Left ventricle myocardium inferior (tissue), 1 donor: Measurements from ENCODE around the gene COL28A1. TPM values are rescaled to one million over a fixed set of nuclear protein-coding genes. Genes with fewer than 3 reads are reported as not detected.

Experiments used
- DNase-seq: peaks from one replicate; pipeline ENCODE4 v3.0.0-alpha.2; 2020
- H3K27ac ChIP-seq: fragments of 200-600 bp; replicated peaks from 2 replicates; pipeline ENCODE4 v1.8.0; 2021
- H3K27me3 ChIP-seq: fragments of 200-600 bp; 2 replicates; pipeline ENCODE4 v1.8.0; 2021; ENCODE audit warnings: low read depth
- H3K36me3 ChIP-seq: fragments of 200-600 bp; 2 replicates; pipeline ENCODE4 v1.8.0; 2021
- H3K4me1 ChIP-seq: fragments of 200-600 bp; 2 replicates; pipeline ENCODE4 v1.8.0; 2021
- H3K4me3 ChIP-seq: fragments of 200-600 bp; 2 replicates; pipeline ENCODE4 v1.8.0; 2021; ENCODE audit warnings: mild to moderate bottlenecking, moderate library complexity
- H3K9me3 ChIP-seq: fragments of 200-600 bp; replicated peaks from 2 replicates; pipeline ENCODE4 v1.8.0; 2021
- intact Hi-C: fragments of 100-400 bp; cut with micrococcal nuclease; formaldehyde crosslinking; loops from one replicate; pipeline ENCODE4 v1.11.0; 2022
- total RNA-seq: library from RNA; stranded (reverse); fragmentation: NEBNext Ultra II Directional; extraction: Animal tissue kit (Norgen Biotek cat#: 25700); gene quantifications from one replicate; pipeline ENCODE4 v1.2.1, GENCODE V29; 2021
- TF ChIP-seq, protein P1 (sequence below): fragments of 200-600 bp; IDR thresholded peaks from 2 replicates; pipeline ENCODE4 v1.8.0; 2021; ENCODE audit warnings: antibody characterized with exemption, mild to moderate bottlenecking, borderline replicate concordance
- donor health status: DM: no; HTN: yes; CAD: no; lungs with severe emphysema.

The COL28A1 gene
- total RNA-seq, 1 donor from 2014 or later = 1.9 TPM

DNA sequence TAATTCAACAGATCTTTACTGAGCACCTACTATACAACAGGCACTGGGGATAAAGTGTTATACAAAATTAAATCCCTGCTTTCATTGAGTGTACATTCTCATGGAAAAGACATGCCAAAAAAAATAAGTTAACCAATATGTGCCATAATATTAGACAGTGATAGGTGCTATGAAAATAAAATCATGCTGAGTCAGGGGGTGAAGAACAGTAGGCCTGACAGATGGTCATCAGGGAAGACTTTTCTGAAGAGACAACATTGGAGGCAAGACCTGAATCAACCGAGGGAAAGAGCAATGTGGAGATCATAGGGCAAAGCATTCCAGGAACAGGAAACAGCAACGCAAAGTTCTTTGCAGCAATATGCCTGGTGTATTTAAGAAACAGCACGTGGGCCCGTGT, 217.8 kb downstream of the COL28A1 start:
- H3K36me3 ChIP-seq = no peaks in the 10 kb centered on the region
- peaks cover 5% of the 10 kb centered on the region for H3K27me3 ChIP-seq
- H3K4me1 ChIP-seq = no peaks in the 10 kb centered on the region
- intact Hi-C loops = no loop called here
- H3K4me3 ChIP-seq = no peak overlapping the region
- H3K27ac ChIP-seq = no peak overlapping the region
- TF ChIP-seq, protein P1, sequence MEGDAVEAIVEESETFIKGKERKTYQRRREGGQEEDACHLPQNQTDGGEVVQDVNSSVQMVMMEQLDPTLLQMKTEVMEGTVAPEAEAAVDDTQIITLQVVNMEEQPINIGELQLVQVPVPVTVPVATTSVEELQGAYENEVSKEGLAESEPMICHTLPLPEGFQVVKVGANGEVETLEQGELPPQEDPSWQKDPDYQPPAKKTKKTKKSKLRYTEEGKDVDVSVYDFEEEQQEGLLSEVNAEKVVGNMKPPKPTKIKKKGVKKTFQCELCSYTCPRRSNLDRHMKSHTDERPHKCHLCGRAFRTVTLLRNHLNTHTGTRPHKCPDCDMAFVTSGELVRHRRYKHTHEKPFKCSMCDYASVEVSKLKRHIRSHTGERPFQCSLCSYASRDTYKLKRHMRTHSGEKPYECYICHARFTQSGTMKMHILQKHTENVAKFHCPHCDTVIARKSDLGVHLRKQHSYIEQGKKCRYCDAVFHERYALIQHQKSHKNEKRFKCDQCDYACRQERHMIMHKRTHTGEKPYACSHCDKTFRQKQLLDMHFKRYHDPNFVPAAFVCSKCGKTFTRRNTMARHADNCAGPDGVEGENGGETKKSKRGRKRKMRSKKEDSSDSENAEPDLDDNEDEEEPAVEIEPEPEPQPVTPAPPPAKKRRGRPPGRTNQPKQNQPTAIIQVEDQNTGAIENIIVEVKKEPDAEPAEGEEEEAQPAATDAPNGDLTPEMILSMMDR = no peak
- DNase-seq = no peak
- no peaks in the 10 kb centered on the region for H3K9me3 ChIP-seq

DNA sequence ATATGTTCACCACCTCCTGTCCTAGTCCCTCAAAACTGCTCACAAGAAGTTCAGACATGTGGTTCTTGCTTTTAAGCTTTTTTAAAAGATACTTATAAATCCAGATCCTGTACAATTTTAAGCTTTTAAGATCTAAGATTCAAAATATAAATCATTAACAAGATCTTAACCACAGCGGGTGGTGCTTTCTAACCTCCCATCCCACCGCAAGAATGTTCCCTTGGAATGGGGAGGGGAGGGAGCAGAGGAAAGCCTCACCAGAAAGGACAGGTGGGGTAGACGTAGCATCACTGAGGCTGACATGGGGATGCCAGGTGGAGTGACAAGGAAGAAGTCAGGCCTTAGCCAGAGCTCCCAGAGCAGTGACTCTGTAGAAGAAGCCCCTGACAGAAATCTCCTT, 219.8 kb downstream of the COL28A1 start:
- no peak for DNase-seq
- Histone ChIP-seq H3K9me3 (no peaks in the 10 kb centered on the region), H3K4me3 (no peak overlapping the region), H3K36me3 (no peaks in the 10 kb centered on the region), H3K27ac (no peak overlapping the region), H3K4me1 (no peaks in the 10 kb centered on the region), H3K27me3 (peaks cover 5% of the 10 kb centered on the region)
- TF ChIP-seq, protein P1 = no peak
- intact Hi-C loops = no loop called here

DNA sequence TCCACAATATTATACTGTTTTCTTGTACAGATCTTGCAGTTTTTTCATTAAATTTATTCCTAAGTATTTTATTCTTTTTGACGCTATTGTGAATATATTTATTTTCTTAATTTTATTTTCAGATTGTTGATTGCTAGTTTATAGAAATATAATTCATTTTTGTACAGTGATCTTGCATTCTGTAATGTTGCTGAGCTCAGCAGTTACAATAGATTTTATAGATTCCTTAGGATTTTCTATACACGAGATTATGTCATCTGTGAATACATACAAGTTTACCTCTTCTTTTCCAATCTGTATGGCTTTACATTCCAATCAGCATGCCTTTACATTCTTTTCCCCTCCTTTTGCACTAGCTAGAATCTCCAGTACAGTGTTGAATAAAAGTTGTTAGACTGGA, 223.3 kb downstream of the COL28A1 start:
- Histone ChIP-seq H3K4me1 (no peaks in the 10 kb centered on the region), H3K9me3 (no peaks in the 10 kb centered on the region), H3K27ac (no peak overlapping the region), H3K27me3 (peaks cover 5% of the 10 kb centered on the region), H3K4me3 (no peak overlapping the region), H3K36me3 (no peaks in the 10 kb centered on the region)
- TF ChIP-seq, protein P1 = no peak
- intact Hi-C loops = no loop called here
- DNase-seq = no peak

DNA sequence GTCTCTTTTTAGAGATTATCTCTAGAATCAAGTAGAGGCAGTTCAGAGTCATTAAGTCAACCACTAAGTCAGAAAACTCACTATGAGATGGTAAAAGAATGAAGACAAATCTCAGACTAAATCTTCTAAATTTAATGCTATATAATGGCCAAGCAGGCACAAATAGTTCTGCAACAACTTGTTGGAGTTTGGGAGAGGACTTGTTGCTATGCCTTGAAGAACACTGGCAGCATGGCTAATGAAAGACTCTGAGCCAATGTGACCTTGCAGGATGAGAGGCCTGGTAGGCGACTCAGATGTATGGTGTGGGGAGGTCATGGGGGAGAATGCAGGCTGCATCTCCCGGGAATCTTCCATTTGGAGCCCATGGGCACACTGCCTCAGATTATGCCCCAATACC, 224.7 kb downstream of the COL28A1 start:
- H3K27me3 ChIP-seq = peaks cover 2% of the 10 kb centered on the region
- no peaks in the 10 kb centered on the region for H3K9me3 ChIP-seq
- intact Hi-C loops = no loop called here
- TF ChIP-seq, protein P1 = no peak
- no peak for DNase-seq
- H3K4me3 ChIP-seq = no peak overlapping the region
- no peak overlapping the region for H3K27ac ChIP-seq
- H3K36me3 ChIP-seq = no peaks in the 10 kb centered on the region
- no peaks in the 10 kb centered on the region for H3K4me1 ChIP-seq

DNA sequence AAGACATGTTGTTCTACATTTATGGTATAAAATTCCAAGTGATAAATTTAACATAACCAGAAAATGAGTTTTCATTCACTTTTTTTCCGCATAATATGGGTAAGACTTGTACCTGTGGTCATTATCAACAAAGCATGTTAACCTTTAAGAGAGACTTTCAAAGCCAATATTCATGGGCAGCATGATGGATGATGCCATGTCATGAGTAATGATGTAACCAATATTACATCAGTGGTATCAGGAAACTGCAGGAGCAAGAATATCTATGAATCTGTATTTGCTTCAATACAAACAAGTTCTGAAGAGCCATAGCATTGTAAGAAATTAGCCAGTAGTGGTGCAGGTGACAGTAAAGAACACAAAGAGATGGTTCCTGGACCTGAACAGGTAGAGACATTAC, 226.5 kb downstream of the COL28A1 start:
- no peaks in the 10 kb centered on the region for H3K4me1 ChIP-seq
- TF ChIP-seq, protein P1 = no peak
- intact Hi-C loops = no loop called here

More for the DNA sequence above, 226.5 kb downstream of the COL28A1 start:
- Histone ChIP-seq H3K9me3 (no peaks in the 10 kb centered on the region), H3K27ac (no peak overlapping the region), H3K4me3 (no peak overlapping the region), H3K36me3 (no peaks in the 10 kb centered on the region), H3K27me3 (no peaks in the 10 kb centered on the region)
- no peak for DNase-seq

Other genes with a start within 250 kb of the COL28A1 start
- 25.3 TPM for gene MIOS, start 31.0 kb upstream of the COL28A1 start, total RNA-seq
- gene UMAD1, start 104.9 kb upstream of the COL28A1 start, total RNA-seq = 16.4 TPM
- 21.1 TPM for gene RPA3, start 182.7 kb upstream of the COL28A1 start, total RNA-seq